ENCODE measurements around the gene EEFSEC. TPM values are rescaled to one million over a fixed set of nuclear protein-coding genes. Genes with fewer than 3 reads are reported as not detected.

EEFSEC gene
- total and polyA plus RNA-seq, 4 donors = 9.8 to 20.1 (median 11.6) TPM

DNA sequence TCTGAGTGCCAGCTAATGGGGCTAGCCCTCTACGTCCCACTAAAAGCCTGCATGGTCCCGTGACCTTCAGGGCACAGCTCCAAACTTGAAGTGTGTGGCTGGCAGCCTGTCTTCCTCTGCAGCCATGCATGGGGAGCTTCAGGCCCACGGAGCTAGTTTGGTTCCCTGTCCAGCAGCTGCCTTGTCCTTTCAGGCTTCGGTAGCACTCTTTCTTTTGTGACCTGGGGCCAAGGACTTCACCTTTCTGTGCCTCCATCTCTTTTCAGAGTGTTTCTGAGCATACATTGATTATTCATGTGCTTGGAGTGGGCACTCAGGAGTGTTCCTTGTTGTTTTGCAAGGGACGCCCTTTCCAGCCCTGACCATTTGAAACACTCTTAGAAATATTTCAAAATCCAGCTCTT lies 158.2 kb downstream of the EEFSEC start:
- no peaks in the 10 kb centered on the region for H3K36me3 ChIP-seq (ENCODE audit: control insufficient read depth in 4 of 4, insufficient read depth in 4 of 4, low read length in 4 of 4)
- no peak overlapping the region for H3K9ac ChIP-seq (ENCODE audit: insufficient read depth in 1 of 2, low read length in 2 of 2)
- H3K9me3 ChIP-seq (ENCODE audit: control insufficient read depth in 4 of 4, insufficient read depth in 3 of 4, low read length in 3 of 4) = peaks cover 0 to 4% (median 0%) of the 10 kb centered on the region in 4 donors
- H3K27ac ChIP-seq (ENCODE audit: low read depth in 1 of 2, low read length in 1 of 2) = no peak overlapping the region
- H3K27me3 ChIP-seq (ENCODE audit: control insufficient read depth in 3 of 3, insufficient read depth in 3 of 3, low read length in 2 of 3) = no peaks in the 10 kb centered on the region
- TF ChIP-seq CTCF (IDR thresholded peaks at IDR 0.05; ENCODE audit: control extremely low read depth, extremely low read depth) = no peak
- ATAC-seq (ENCODE audit: insufficient read depth, low FRiP score) (no peak), DNase-seq (peak in 1 of 3 donors; percentile 26)
- peaks cover 0 to 6% (median 0%) of the 10 kb centered on the region in 5 donors for H3K4me1 ChIP-seq (ENCODE audit: control insufficient read depth in 5 of 5, insufficient read depth in 5 of 5, low read length in 5 of 5)
- WGBS, 2 donors = 56 to 77% methylated on average over 5 of the region's 5 CpGs
- no peak overlapping the region for H3K4me3 ChIP-seq

GRCh38 chr3:128312271-128312670 lies 159.0 kb downstream of the EEFSEC start:
- H3K27me3 ChIP-seq (ENCODE audit: control insufficient read depth in 3 of 3, insufficient read depth in 3 of 3, low read length in 2 of 3) = no peaks in the 10 kb centered on the region
- no peak overlapping the region for H3K9ac ChIP-seq (ENCODE audit: insufficient read depth in 1 of 2, low read length in 2 of 2)
- H3K4me3 ChIP-seq = no peak overlapping the region
- peaks cover 0 to 4% (median 0%) of the 10 kb centered on the region in 4 donors for H3K9me3 ChIP-seq (ENCODE audit: control insufficient read depth in 4 of 4, insufficient read depth in 3 of 4, low read length in 3 of 4)
- H3K4me1 ChIP-seq (ENCODE audit: control insufficient read depth in 5 of 5, insufficient read depth in 5 of 5, low read length in 5 of 5) = peaks cover 0 to 12% (median 6%) of the 10 kb centered on the region in 5 donors
- TF ChIP-seq CTCF (IDR thresholded peaks at IDR 0.05; ENCODE audit: control extremely low read depth, extremely low read depth) = no peak
- 98% methylated on average over 10 of the region's 10 CpGs for WGBS, 2 donors
- no peak for ATAC-seq (ENCODE audit: insufficient read depth, low FRiP score)
- no peak for DNase-seq
- H3K27ac ChIP-seq (ENCODE audit: low read depth in 1 of 2, low read length in 1 of 2) = no peak overlapping the region
- H3K36me3 ChIP-seq (ENCODE audit: control insufficient read depth in 4 of 4, insufficient read depth in 4 of 4, low read length in 4 of 4) = no peaks in the 10 kb centered on the region

- Histone ChIP-seq H3K9ac (ENCODE audit: insufficient read depth in 1 of 2, low read length in 2 of 2) (no peak overlapping the region), H3K27me3 (ENCODE audit: control insufficient read depth in 3 of 3, insufficient read depth in 3 of 3, low read length in 2 of 3) (no peaks in the 10 kb centered on the region), H3K27ac (ENCODE audit: low read depth in 1 of 2, low read length in 1 of 2) (no peak overlapping the region), H3K36me3 (ENCODE audit: control insufficient read depth in 4 of 4, insufficient read depth in 4 of 4, low read length in 4 of 4) (no peaks in the 10 kb centered on the region), H3K4me3 (no peak overlapping the region), H3K4me1 (ENCODE audit: control insufficient read depth in 5 of 5, insufficient read depth in 5 of 5, low read length in 5 of 5) (peaks cover 0 to 16% (median 9%) of the 10 kb centered on the region in 5 donors), H3K9me3 (ENCODE audit: control insufficient read depth in 4 of 4, insufficient read depth in 3 of 4, low read length in 3 of 4) (peaks cover 0 to 4% (median 0%) of the 10 kb centered on the region in 4 donors)
- no peak for ATAC-seq (ENCODE audit: insufficient read depth, low FRiP score)
- TF ChIP-seq CTCF (IDR thresholded peaks at IDR 0.05; ENCODE audit: control extremely low read depth, extremely low read depth) = no peak
- no peak for DNase-seq
- 95 to 96% methylated on average over 5 of the region's 5 CpGs for WGBS, 2 donors
Measured at GRCh38 chr3:128313071-128313725, 159.9 kb downstream of the EEFSEC start.

Data from lung (tissue), 12 donors.